Fibroblast of lung (primary cell): Measurements from ENCODE around the gene ZNF575. TPM values are rescaled to one million over a fixed set of nuclear protein-coding genes. Genes with fewer than 3 reads are reported as not detected.

Source experiments
- DNase-seq, 2 donors: peaks; one replicate each; pipeline versions ENCODE4 v3.0.0 to v3.0.0-alpha.2; 2010; ENCODE audit warnings: low read depth in 2 of 2
- H2AFZ ChIP-seq: 2 replicates; pipeline ENCODE4 v1.5.1; 2012; ENCODE audit warnings: low read length, control low read depth, inconsistent platforms
- H3K27ac ChIP-seq: 2 replicates; pipeline ENCODE4 v1.5.1; 2011; ENCODE audit warnings: low read length, control low read depth; ENCODE audit not compliant: insufficient read depth
- H3K27me3 ChIP-seq: 2 replicates; pipeline ENCODE4 v1.5.1; 2011; ENCODE audit warnings: mild to moderate bottlenecking, low read length; ENCODE audit not compliant: control insufficient read depth, insufficient read depth
- H3K36me3 ChIP-seq: 2 replicates; pipeline ENCODE4 v1.5.1; 2011; ENCODE audit warnings: low read length; ENCODE audit not compliant: control insufficient read depth, insufficient read depth
- H3K4me1 ChIP-seq: 2 replicates; pipeline ENCODE4 v1.5.1; 2011; ENCODE audit warnings: low read length; ENCODE audit not compliant: control insufficient read depth, insufficient read depth; ENCODE audit errors: extremely low read depth
- H3K4me2 ChIP-seq: 2 replicates; pipeline ENCODE4 v1.5.1; 2011; ENCODE audit warnings: low read length, control low read depth; ENCODE audit not compliant: insufficient read depth; ENCODE audit errors: extremely low read depth
- H3K4me3 ChIP-seq, 4 experiments: fragments of 200-600 bp in 1 of 4; sonication (generic) in 1 of 4; replicated peaks in 1 of 4; 2 replicates each; pipeline ENCODE4 v1.5.1; 2011 to 2016; ENCODE audit warnings: low read length in 4 of 4, low read depth in 3 of 4, mild to moderate bottlenecking in 3 of 4, control low read depth in 2 of 4, inconsistent platforms in 1 of 4, mixed read lengths in 1 of 4; ENCODE audit not compliant: insufficient read depth in 1 of 4; ENCODE audit errors: control extremely low read depth in 1 of 4
- H3K79me2 ChIP-seq: 2 replicates; pipeline ENCODE4 v1.5.1; 2012; ENCODE audit warnings: mild to moderate bottlenecking, low read length, inconsistent platforms; ENCODE audit not compliant: control insufficient read depth, insufficient read depth
- H3K9ac ChIP-seq: 2 replicates; pipeline ENCODE4 v1.5.1; 2011; ENCODE audit warnings: mild to moderate bottlenecking, low read length, control low read depth; ENCODE audit not compliant: insufficient read depth
- H3K9me3 ChIP-seq: 2 replicates; pipeline ENCODE4 v1.5.1; 2012; ENCODE audit warnings: low read depth, low read length; ENCODE audit not compliant: control insufficient read depth, insufficient read depth
- H4K20me1 ChIP-seq: 2 replicates; pipeline ENCODE4 v1.5.1; 2011; ENCODE audit warnings: low read length; ENCODE audit not compliant: control insufficient read depth, insufficient read depth; ENCODE audit errors: extremely low read depth
- CTCF ChIP-seq, 2 donors: IDR thresholded peaks in 1 of 2; conservative IDR thresholded peaks in 1 of 2; 1 replicate in 1 of 2; 2 replicates in 1 of 2; pipeline ENCODE4 v1.5.1; 2011 to 2012; ENCODE audit warnings: low read length in 2 of 2, control low read depth in 1 of 2, inconsistent platforms in 1 of 2, low read depth in 1 of 2, mild to moderate bottlenecking in 1 of 2
- EZH2 ChIP-seq: IDR thresholded peaks from 2 replicates; pipeline ENCODE4 v1.5.1; 2012; ENCODE audit warnings: low read length, control low read depth, mild to moderate bottlenecking; ENCODE audit errors: missing control alignments
- polyA plus RNA-seq, 2 donors: library from polyadenylated mRNA; depleted of rRNA in 1 of 2; stranded (reverse) in 1 of 2; unstranded in 1 of 2; fragments of >200 nt; gene quantifications; 2 replicates each; pipeline ENCODE4 v1.2.1, GENCODE V29; 2011 to 2012; ENCODE audit warnings: missing spikeins in 1 of 2
- total RNA-seq: library from RNA; depleted of rRNA; stranded (reverse); fragments of >200 nt; gene quantifications from 2 replicates; pipeline ENCODE4 v1.2.1, GENCODE V29; 2014

ZNF575 gene
- total and polyA plus RNA-seq, 2 donors (not counting 1 experiment from before 2014, with no cell fraction given): 0.27 to 0.33 TPM

DNA sequence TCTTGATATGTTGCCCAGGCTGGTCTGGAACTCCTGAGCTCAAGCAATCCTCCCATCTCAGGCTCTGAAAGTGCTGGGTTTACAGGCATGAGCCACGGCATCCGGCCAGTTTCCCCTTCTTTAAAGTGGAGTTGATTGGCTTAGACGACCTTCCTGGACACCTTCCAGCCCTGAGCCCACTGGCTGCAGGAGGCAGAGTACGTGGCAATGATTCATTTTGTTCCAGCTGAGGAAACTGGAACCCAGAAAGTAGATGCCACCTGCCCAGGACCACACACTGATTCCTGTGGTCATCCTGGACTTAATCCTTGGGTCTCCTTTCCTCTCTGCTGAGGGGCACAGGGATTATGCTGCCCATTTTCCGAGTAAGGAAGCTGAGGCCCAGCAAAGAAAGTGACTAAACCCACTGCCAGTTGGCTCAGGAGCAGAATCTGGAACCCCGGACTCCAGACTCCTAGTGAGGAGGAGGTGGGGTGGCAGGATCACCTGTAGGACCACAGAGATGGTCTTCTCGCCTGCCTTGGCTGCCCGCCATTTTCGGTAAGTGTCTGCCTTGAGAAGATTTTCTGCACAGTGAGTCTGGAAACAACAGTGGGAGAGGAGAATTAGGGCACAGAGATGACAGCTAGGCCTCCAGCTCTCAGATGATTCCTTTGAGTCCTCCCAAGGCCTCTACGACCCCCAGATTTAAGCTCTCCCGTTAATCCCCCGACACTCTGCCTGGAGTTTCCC, 41.6 kb downstream of the ZNF575 start:
- H3K9ac ChIP-seq: peak overlapping the region; percentile 88
- H3K9me3 ChIP-seq: no peaks in the 10 kb centered on the region
- no peaks in the 10 kb centered on the region for H4K20me1 ChIP-seq
- H3K4me2 ChIP-seq: peak overlapping the region; percentile 91
- no peaks in the 10 kb centered on the region for H3K27me3 ChIP-seq
- DNase-seq: peak; percentile 10 to 76
- H3K27ac ChIP-seq: peak overlapping the region; percentile 96
- peaks cover 6% of the 10 kb centered on the region for H3K79me2 ChIP-seq
- no peaks in the 10 kb centered on the region for H3K36me3 ChIP-seq
- H3K4me1 ChIP-seq: no peaks in the 10 kb centered on the region
- no peak for TF ChIP-seq CTCF (conservative IDR thresholded peaks at IDR 0.05 in 1 of 2, IDR thresholded peaks at IDR 0.05 in 1 of 2; ENCODE audit: low read depth in 1 of 2, low read length in 2 of 2)
- no peak for TF ChIP-seq EZH2
- peak overlapping the region; percentile 80 to 99 (median 86) for H3K4me3 ChIP-seq
- peak overlapping the region; percentile 46 for H2AFZ ChIP-seq

- no peaks in the 10 kb centered on the region for H3K36me3 ChIP-seq
- H3K9ac ChIP-seq: peak within 1 kb of the TSS; percentile 88
- peak within 1 kb of the TSS; percentile 80 to 99 (median 86) for H3K4me3 ChIP-seq
- peak within 1 kb of the TSS; percentile 89 for H2AFZ ChIP-seq
- H3K27me3 ChIP-seq: no peaks in the 10 kb centered on the region
- DNase-seq: peak; percentile 98
- peak within 1 kb of the TSS; percentile 96 for H3K27ac ChIP-seq
- no peaks in the 10 kb centered on the region for H4K20me1 ChIP-seq
- peaks cover 6% of the 10 kb centered on the region for H3K79me2 ChIP-seq
- no peaks in the 10 kb centered on the region for H3K4me1 ChIP-seq
- no peaks in the 10 kb centered on the region for H3K9me3 ChIP-seq
- TF ChIP-seq EZH2 (no peak), CTCF (conservative IDR thresholded peaks at IDR 0.05 in 1 of 2, IDR thresholded peaks at IDR 0.05 in 1 of 2; ENCODE audit: low read depth in 1 of 2, low read length in 2 of 2) (no peak)
- peak within 1 kb of the TSS; percentile 91 for H3K4me2 ChIP-seq
Measured at GRCh38 chr19:43575156-43575950, 42.4 kb downstream of the ZNF575 start, which contains the start of the genes PINLYP and XRCC1. TSS of gene PINLYP (plus strand) at chr19:43575801. CDS start at chr19:43577192, 1,391 bp downstream. TSS of gene XRCC1 (minus strand) at chr19:43575527. CDS start at chr19:43575458, 69 bp downstream.
